Activated B cell treated with CpG ODN at 0.5 μM for 24 hours (primary cell): ENCODE data around the gene RBM47. TPM values are rescaled to one million over a fixed set of nuclear protein-coding genes. Genes with fewer than 3 reads are reported as not detected.
"Not testable (repeated sequence)": the region's sequence is repeated elsewhere in the genome, so short reads cannot be mapped to it uniquely, and the experiment has no call there.

ENCODE experiments used
- ATAC-seq: fragments of 200-7000 bp; cut with Tn5 transposase; one replicate; pipeline ENCODE4 v1.10.0; 2021; ENCODE audit warnings: low read depth, mild to moderate bottlenecking, moderate library complexity
- CTCF ChIA-PET: fragments of 350-600 bp; sonication (Branson Sonifier 250); formaldehyde crosslinking; loops from one replicate; lab custom pipeline; 2021; ENCODE audit warnings: antibody characterized with exemption; lab: Charles Lee
- POLR2A ChIA-PET: fragments of 350-600 bp; sonication (Branson Sonifier 250); formaldehyde crosslinking; loops from one replicate; lab custom pipeline; 2021; ENCODE audit warnings: antibody characterized with exemption; lab: Charles Lee
- DNase-seq: peaks from one replicate; pipeline ENCODE4 v3.0.0; 2022
- H3K27ac Mint-ChIP-seq: one replicate; pipeline ENCODE4 v1.8.0; 2020; ENCODE audit warnings: mixed read lengths
- H3K27me3 Mint-ChIP-seq: one replicate; pipeline ENCODE4 v1.8.0; 2021; ENCODE audit warnings: mixed read lengths
- H3K36me3 Mint-ChIP-seq: one replicate; pipeline ENCODE4 v1.8.0; 2021; ENCODE audit warnings: low read depth, mixed read lengths
- H3K4me1 Mint-ChIP-seq: one replicate; pipeline ENCODE4 v1.8.0; 2021; ENCODE audit warnings: mixed read lengths
- H3K4me3 Mint-ChIP-seq: one replicate; pipeline ENCODE4 v1.8.0; 2020; ENCODE audit warnings: mild to moderate bottlenecking, mixed read lengths
- H3K9me3 Mint-ChIP-seq: one replicate; pipeline ENCODE4 v1.8.0; 2020; ENCODE audit warnings: mixed read lengths
- CTCF ChIP-seq: fragments of 200-600 bp; IDR thresholded peaks from one replicate; pipeline ENCODE4 v1.8.0; 2022; ENCODE audit warnings: antibody characterized with exemption, mild to moderate bottlenecking
- intact Hi-C: fragments of 100-400 bp; cut with micrococcal nuclease; formaldehyde crosslinking; loops from one replicate; pipeline ENCODE4 v1.15.1; 2024
- total RNA-seq: library from RNA; stranded (reverse); gene quantifications from 2 replicates; pipeline ENCODE4 v1.2.3, GENCODE V29; 2022

The RBM47 gene
- total RNA-seq, 1 donor from 2014 or later: 8.0 TPM

GRCh38 chr4:40395166-40395900 is 234.3 kb downstream of the RBM47 start:
- Mint-ChIP-seq H3K4me1 (no peaks in the 10 kb centered on the region), H3K27me3 (no peaks in the 10 kb centered on the region), H3K9me3 (no peaks in the 10 kb centered on the region), H3K4me3 (no peak overlapping the region), H3K36me3 (no peaks in the 10 kb centered on the region), H3K27ac (peak overlapping the region; percentile 11)
- no peak for TF ChIP-seq CTCF
- no peak for ATAC-seq
- ChIA-PET CTCF (no interaction called here), POLR2A (no interaction called here)
- no peak for DNase-seq
- intact Hi-C loops: no loop called here

- ATAC-seq (no peak), DNase-seq (no peak)
- ChIA-PET POLR2A (no interaction called here), CTCF (interaction anchor here (0.6 kb wide), 1 partner anchor 282 kb away, joined by 5 read pairs; no protein-coding TSS in a partner anchor)
- Mint-ChIP-seq H3K36me3 (no peaks in the 10 kb centered on the region), H3K27ac (no peak overlapping the region), H3K4me1 (no peaks in the 10 kb centered on the region), H3K4me3 (no peak overlapping the region), H3K27me3 (no peaks in the 10 kb centered on the region), H3K9me3 (no peaks in the 10 kb centered on the region)
- intact Hi-C loops: no loop called here
- TF ChIP-seq CTCF: no peak
Measured at GRCh38 chr4:40394236-40394635, 235.4 kb downstream of the RBM47 start.

- H3K27ac Mint-ChIP-seq, intact Hi-C loops, CTCF ChIA-PET, H3K36me3 Mint-ChIP-seq, POLR2A ChIA-PET, H3K4me1 Mint-ChIP-seq, H3K4me3 Mint-ChIP-seq, H3K27me3 Mint-ChIP-seq, DNase-seq, ATAC-seq, H3K9me3 Mint-ChIP-seq: not testable (repeated sequence)
Measured at GRCh38 chr4:40392241-40392640, 237.4 kb downstream of the RBM47 start.

DNA sequence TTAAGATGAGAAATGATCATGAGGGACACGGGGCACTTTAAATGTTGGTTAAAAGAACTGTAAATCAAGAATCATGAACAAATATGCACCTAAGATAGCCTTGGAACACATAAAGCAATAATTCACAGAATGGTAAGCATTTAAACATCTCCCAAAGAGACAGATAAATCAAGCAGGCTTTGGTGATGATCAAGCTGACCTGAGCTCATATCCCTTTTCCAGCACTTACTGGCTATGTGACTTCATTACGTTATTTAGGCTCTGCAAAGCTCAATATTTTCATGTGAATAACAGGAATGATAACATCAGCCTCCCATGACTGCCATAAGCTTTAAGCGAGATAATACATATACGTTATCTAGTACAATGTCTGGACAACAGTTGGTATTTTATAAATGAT is 239.7 kb downstream of the RBM47 start:
- Mint-ChIP-seq H3K27ac (no peak overlapping the region), H3K36me3 (no peaks in the 10 kb centered on the region), H3K9me3 (no peaks in the 10 kb centered on the region), H3K4me3 (no peak overlapping the region), H3K4me1 (no peaks in the 10 kb centered on the region), H3K27me3 (no peaks in the 10 kb centered on the region)
- ChIA-PET POLR2A (no interaction called here), CTCF (no interaction called here)
- intact Hi-C loops: no loop called here
- TF ChIP-seq CTCF: no peak
- ATAC-seq: no peak
- DNase-seq: no peak

- DNase-seq (no peak), ATAC-seq (no peak)
- H3K4me3 Mint-ChIP-seq: no peak overlapping the region
- no peaks in the 10 kb centered on the region for H3K9me3 Mint-ChIP-seq
- H3K27me3 Mint-ChIP-seq: no peaks in the 10 kb centered on the region
- POLR2A ChIA-PET: no interaction called here
- no peak for TF ChIP-seq CTCF
- CTCF ChIA-PET: no interaction called here
- no peaks in the 10 kb centered on the region for H3K4me1 Mint-ChIP-seq
- intact Hi-C loops: no loop called here
- H3K36me3 Mint-ChIP-seq: no peaks in the 10 kb centered on the region
- no peak overlapping the region for H3K27ac Mint-ChIP-seq
Measured at GRCh38 chr4:40388239-40388638, 241.4 kb downstream of the RBM47 start.
